ENCODE data around the gene EPHA2. TPM values are rescaled to one million over a fixed set of nuclear protein-coding genes. Genes with fewer than 3 reads are reported as not detected.
A peak's percentile ranks its signal among the peaks of the same experiment; 100 is the strongest.

The EPHA2 gene
- total and polyA plus RNA-seq, 4 donors, result 17.5 to 35.6 (median 20.5) TPM

GRCh38 chr1:16162163-16162822 is 6.4 kb upstream of the EPHA2 start:
- H3K9ac ChIP-seq (ENCODE audit: insufficient read depth in 1 of 2, low read length in 2 of 2), result no peak overlapping the region
- no peaks in the 10 kb centered on the region for H3K9me3 ChIP-seq (ENCODE audit: control insufficient read depth in 4 of 4, insufficient read depth in 3 of 4, low read length in 3 of 4)
- H3K27ac ChIP-seq (ENCODE audit: low read depth in 1 of 2, low read length in 1 of 2), result no peak overlapping the region
- DNase-seq, result peak; percentile 48 to 68 (median 60)
- H3K27me3 ChIP-seq (ENCODE audit: control insufficient read depth in 3 of 3, insufficient read depth in 3 of 3, low read length in 2 of 3), result no peaks in the 10 kb centered on the region
- no peaks in the 10 kb centered on the region for H3K36me3 ChIP-seq (ENCODE audit: control insufficient read depth in 4 of 4, insufficient read depth in 4 of 4, low read length in 4 of 4)
- ATAC-seq (ENCODE audit: insufficient read depth, low FRiP score), result no peak
- 21 to 48% methylated on average over 30 to 32 of the region's 32 CpGs for WGBS, 2 donors
- peaks cover 0 to 15% (median 0%) of the 10 kb centered on the region in 5 donors for H3K4me1 ChIP-seq (ENCODE audit: control insufficient read depth in 5 of 5, insufficient read depth in 5 of 5, low read length in 5 of 5)
- no peak for TF ChIP-seq CTCF (IDR thresholded peaks at IDR 0.05; ENCODE audit: control extremely low read depth, extremely low read depth)
- no peak overlapping the region for H3K4me3 ChIP-seq

- DNase-seq, result no peak
- no peaks in the 10 kb centered on the region for H3K9me3 ChIP-seq (ENCODE audit: control insufficient read depth in 4 of 4, insufficient read depth in 3 of 4, low read length in 3 of 4)
- no peak overlapping the region for H3K4me3 ChIP-seq
- WGBS, 2 donors, result 91 to 92% methylated on average over 5 of the region's 5 CpGs
- H3K4me1 ChIP-seq (ENCODE audit: control insufficient read depth in 5 of 5, insufficient read depth in 5 of 5, low read length in 5 of 5), result peaks cover 0 to 15% (median under 1%) of the 10 kb centered on the region in 5 donors
- no peak for ATAC-seq (ENCODE audit: insufficient read depth, low FRiP score)
- no peak overlapping the region for H3K27ac ChIP-seq (ENCODE audit: low read depth in 1 of 2, low read length in 1 of 2)
- H3K36me3 ChIP-seq (ENCODE audit: control insufficient read depth in 4 of 4, insufficient read depth in 4 of 4, low read length in 4 of 4), result no peaks in the 10 kb centered on the region
- no peak for TF ChIP-seq CTCF (IDR thresholded peaks at IDR 0.05; ENCODE audit: control extremely low read depth, extremely low read depth)
- H3K9ac ChIP-seq (ENCODE audit: insufficient read depth in 1 of 2, low read length in 2 of 2), result no peak overlapping the region
- H3K27me3 ChIP-seq (ENCODE audit: control insufficient read depth in 3 of 3, insufficient read depth in 3 of 3, low read length in 2 of 3), result no peaks in the 10 kb centered on the region
Observed at GRCh38 chr1:16161717-16162116, 5.8 kb upstream of the EPHA2 start.

DNA sequence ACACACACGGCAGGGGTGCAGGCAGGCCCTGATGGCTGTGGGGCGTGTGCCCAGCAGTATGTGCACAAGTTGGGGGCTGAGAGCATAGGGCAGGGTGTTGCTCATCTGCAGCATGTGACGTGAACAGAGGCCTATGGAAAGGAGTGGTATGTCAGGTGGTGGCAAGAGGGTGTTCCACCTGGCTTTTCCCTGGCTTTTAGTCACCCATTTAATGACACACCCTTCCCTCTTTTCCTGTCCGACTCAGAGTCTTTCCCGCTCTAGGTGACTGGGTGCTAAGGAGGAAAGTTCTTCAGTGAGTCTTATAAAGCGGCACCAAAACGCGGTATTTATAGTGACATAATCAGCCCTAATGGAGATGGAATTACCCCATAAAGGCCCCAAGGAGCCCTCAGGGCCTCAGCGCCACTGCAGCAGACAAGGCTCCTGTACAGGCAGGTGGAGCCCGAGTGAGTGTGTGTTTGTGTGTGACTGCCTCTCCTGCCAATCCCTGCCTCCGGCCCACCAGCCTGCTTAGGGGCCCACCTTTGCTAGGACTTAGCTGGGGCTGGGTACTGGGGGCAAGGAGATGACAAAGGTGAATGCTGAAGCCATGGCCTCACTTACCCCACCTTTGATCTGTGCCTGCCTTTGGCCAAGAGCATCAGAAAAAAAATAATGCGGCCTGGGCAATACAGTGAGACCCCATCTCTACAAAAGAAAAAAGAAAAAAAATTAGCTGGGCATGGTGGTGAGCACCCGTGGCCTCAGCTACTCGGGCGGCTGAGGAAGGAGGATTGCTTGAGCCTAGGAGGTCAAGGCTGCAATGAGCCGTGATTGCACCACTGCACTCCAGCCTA is 3.3 kb upstream of the EPHA2 start:
- ATAC-seq (ENCODE audit: insufficient read depth, low FRiP score) (no peak), DNase-seq (no peak)
- Histone ChIP-seq H3K4me3 (no peak overlapping the region), H3K9ac (ENCODE audit: insufficient read depth in 1 of 2, low read length in 2 of 2) (no peak overlapping the region), H3K4me1 (ENCODE audit: control insufficient read depth in 5 of 5, insufficient read depth in 5 of 5, low read length in 5 of 5) (peaks cover 0 to 20% (median 3%) of the 10 kb centered on the region in 5 donors), H3K36me3 (ENCODE audit: control insufficient read depth in 4 of 4, insufficient read depth in 4 of 4, low read length in 4 of 4) (no peaks in the 10 kb centered on the region), H3K27ac (ENCODE audit: low read depth in 1 of 2, low read length in 1 of 2) (no peak overlapping the region), H3K27me3 (ENCODE audit: control insufficient read depth in 3 of 3, insufficient read depth in 3 of 3, low read length in 2 of 3) (peaks cover 0 to 5% (median 0%) of the 10 kb centered on the region in 3 donors), H3K9me3 (ENCODE audit: control insufficient read depth in 4 of 4, insufficient read depth in 3 of 4, low read length in 3 of 4) (no peaks in the 10 kb centered on the region)
- WGBS, 2 donors, result 82 to 86% methylated on average over 16 of the region's 16 CpGs
- no peak for TF ChIP-seq CTCF (IDR thresholded peaks at IDR 0.05; ENCODE audit: control extremely low read depth, extremely low read depth)

Data from lung (tissue), 12 donors.